ENCODE measurements around the gene SOX8. TPM values are rescaled to one million over a fixed set of nuclear protein-coding genes. Genes with fewer than 3 reads are reported as not detected.

Gene SOX8
- polyA plus RNA-seq, 6 donors from 2014 or later: not detected

DNA sequence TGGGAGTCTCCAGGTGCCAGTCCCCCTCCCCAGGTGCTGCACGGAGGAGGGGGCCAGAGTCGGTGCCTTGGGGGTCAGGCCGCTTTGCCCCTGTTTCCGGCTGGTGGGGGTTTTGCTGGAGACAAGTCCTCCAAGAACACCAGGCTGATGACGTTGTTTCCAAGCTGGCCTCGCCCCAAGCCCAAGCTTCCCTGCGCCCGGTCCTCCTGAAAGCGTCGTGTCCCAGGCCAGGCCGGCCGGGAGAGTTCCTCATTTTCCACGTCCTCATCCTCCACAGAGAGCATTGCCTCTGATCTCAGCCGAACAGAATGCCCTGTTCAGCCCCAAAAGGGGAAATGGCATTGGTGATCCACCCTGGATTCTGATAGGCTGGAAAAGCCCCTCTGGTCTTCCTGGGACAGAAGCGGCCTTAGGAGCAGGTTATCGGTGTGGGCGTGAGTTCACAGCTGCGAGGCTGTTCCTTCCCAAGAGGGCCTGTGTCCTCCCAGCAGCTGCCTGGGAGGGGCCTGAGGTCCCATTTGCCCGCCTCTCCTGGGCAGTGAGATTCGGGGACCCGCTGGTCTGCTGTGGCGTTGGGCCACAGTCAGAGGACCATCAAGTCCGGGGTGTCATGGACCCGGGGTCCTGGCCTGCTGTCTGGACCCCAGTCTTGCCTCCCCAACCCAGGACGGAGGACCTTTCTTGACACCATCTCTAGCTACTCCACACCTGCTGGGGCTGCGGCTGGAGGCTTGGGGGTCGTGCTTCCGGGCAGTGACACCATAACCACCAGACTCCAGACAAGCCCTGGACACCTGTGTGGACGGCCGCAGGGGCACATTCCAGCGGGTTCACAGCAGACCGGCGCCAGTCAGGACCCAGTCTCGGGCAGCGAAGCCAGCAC, 7.1 kb downstream of the SOX8 start:
- no peak overlapping the region for H3K4me3 Mint-ChIP-seq
- H3K27ac Mint-ChIP-seq: no peak overlapping the region
- H3K9me3 Mint-ChIP-seq: peaks cover 0 to 7% (median 0%) of the 10 kb centered on the region in 7 donors
- ATAC-seq (ENCODE audit: low read depth in 2 of 2) (no peak), DNase-seq (no peak)
- no peaks in the 10 kb centered on the region for H3K36me3 Mint-ChIP-seq
- H3K4me1 Mint-ChIP-seq: no peaks in the 10 kb centered on the region
- H3K27me3 Mint-ChIP-seq: peaks cover 0 to 11% (median 0%) of the 10 kb centered on the region in 3 donors

DNA sequence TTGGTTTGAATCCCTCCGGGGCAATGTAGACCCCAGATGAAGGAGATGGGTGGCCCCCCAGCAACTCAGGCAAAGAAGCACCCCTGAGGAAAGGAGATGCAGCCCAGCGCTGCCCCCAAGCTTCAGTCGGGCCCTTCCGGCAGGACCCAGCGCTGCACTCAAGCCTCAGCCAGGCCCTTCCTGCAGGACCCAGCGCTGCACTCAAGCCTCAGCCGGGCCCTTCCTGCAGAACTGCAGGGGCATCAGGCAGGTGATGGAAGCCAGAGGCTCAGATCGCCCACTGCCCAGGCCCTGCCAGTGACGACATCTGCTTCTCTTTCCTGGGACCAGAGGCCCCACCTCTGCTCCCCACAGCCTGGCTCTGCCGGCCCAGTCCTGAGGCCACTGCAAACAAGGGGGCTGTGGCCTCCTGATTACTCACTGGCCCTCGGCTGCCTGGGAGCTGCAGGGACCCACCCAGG, 7.8 kb downstream of the SOX8 start:
- Mint-ChIP-seq H3K4me3 (no peak overlapping the region), H3K36me3 (no peaks in the 10 kb centered on the region), H3K27me3 (peaks cover 0 to 11% (median 0%) of the 10 kb centered on the region in 3 donors), H3K27ac (no peak overlapping the region), H3K9me3 (peaks cover 0 to 7% (median under 1%) of the 10 kb centered on the region in 7 donors), H3K4me1 (no peaks in the 10 kb centered on the region)
- ATAC-seq (ENCODE audit: low read depth in 2 of 2) (no peak), DNase-seq (no peak)

DNA sequence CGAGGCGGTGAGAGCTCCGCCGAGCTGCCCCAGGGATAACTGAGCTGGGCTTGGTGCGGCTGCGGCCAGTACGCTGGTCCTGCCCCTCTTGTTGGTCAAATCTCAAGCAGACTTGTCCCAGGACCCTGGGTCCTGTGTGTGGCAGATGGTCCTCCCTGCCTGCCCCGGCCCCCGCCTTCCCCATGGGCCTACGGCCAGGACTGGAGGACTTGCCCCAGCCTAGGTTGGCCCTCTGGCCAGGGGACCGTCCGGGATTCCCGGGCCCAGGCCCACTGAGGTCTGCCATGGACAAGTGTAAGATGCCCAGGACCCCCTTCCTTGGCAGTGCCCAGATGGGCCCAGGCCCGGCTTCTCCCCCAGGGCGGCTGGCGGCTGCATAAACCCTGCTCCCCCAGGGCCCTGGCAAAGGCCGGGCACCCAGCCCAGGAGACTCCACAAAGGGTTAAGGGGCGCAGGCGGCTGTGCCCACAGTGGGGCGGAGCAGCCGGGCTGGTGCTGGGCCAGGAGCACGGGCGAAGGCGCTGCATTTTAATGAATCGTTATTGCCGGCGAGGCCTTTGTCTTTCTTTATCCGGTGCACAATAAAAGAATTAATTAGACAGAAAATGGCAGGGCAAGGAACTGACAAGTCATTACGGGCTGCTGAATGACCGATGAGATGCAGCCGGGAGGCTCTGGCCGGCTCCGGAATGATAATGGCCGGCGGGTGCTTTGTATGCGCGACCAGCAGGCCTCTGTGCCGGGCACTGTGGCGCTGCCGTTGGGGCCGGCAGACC, 9.1 kb downstream of the SOX8 start:
- Mint-ChIP-seq H3K27ac (no peak overlapping the region), H3K36me3 (peaks cover 6 to 11% of the 10 kb centered on the region in 2 donors), H3K9me3 (peaks cover 6 to 18% (median 13%) of the 10 kb centered on the region in 7 donors), H3K27me3 (peaks cover 5 to 12% (median 11%) of the 10 kb centered on the region in 3 donors), H3K4me3 (no peak overlapping the region), H3K4me1 (no peaks in the 10 kb centered on the region)
- ATAC-seq (ENCODE audit: low read depth in 2 of 2) (no peak), DNase-seq (no peak)

DNA sequence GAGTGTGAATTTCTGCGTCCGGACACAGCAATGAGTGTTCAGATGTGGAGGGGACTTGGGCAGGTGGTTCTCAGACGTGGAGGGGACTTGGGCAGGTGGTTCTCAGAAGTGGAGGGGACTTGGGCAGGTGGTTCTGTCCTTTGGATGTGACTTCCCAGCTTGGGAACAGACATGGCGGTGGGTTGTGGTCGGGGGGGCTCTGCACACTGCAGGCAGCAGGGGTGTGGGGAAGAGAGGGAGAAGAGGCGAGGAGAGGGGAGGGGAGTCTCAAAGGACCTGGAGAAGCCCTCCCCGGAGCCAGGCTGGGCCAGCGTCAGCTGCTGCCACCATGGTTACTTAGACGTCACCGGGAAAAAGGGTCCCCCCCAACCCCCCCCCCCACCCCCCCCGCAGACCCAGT, 9.8 kb downstream of the SOX8 start:
- H3K4me1 Mint-ChIP-seq: no peaks in the 10 kb centered on the region
- no peak for DNase-seq
- H3K9me3 Mint-ChIP-seq: peaks cover 12 to 25% (median 19%) of the 10 kb centered on the region in 7 donors
- no peak overlapping the region for H3K27ac Mint-ChIP-seq
- no peak overlapping the region for H3K4me3 Mint-ChIP-seq
- peaks cover 10 to 19% (median 17%) of the 10 kb centered on the region in 3 donors for H3K27me3 Mint-ChIP-seq
- H3K36me3 Mint-ChIP-seq: peaks cover 12 to 18% of the 10 kb centered on the region in 2 donors
- no peak for ATAC-seq (ENCODE audit: low read depth in 2 of 2)

DNA sequence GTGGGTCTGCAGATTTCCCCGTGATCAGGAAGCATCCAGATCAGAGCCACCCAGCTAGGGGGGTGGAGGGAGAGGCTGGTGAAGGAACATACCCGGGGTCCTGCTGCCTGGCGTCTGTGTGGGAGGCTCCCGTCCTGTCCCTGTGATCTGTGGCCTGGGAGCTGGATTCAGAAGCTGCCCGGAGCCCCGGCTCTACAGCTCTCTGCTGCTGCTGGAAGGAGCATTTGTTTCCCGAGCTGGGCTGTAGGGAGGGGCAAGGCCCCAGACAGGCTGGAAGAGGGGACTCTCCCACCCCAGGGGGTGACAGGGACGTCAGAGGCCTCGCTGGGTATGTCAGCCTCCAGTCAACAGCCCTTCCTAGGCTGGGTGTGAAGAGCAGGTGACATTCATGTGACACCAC, 10.2 kb downstream of the SOX8 start:
- Mint-ChIP-seq H3K27ac (no peak overlapping the region), H3K27me3 (peaks cover 10 to 23% (median 21%) of the 10 kb centered on the region in 3 donors), H3K4me1 (no peaks in the 10 kb centered on the region), H3K9me3 (peaks cover 12 to 29% (median 23%) of the 10 kb centered on the region in 7 donors), H3K4me3 (no peak overlapping the region), H3K36me3 (peaks cover 14 to 22% of the 10 kb centered on the region in 2 donors)
- ATAC-seq (ENCODE audit: low read depth in 2 of 2) (no peak), DNase-seq (no peak)

DNA sequence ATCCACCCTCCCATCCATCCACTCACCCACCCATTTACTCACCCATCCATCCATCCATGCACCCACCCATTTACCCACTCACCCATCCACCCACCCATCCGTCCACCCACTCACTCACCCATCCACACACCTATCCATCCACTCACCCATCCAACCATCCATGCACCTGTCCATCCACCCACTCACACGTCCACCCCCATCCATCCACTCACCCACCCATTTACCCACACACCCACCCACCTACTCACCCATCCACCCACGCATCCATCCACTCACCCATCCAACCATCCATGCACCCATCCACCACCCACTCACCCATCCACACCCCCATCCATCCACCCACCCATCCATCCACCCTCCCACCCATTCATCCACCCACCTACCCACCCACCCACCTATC, 12.2 kb downstream of the SOX8 start:
- H3K4me1 Mint-ChIP-seq: peaks cover 0 to 2% (median 0%) of the 10 kb centered on the region in 3 donors
- peaks cover 14 to 24% of the 10 kb centered on the region in 2 donors for H3K36me3 Mint-ChIP-seq
- DNase-seq: no peak
- no peak overlapping the region for H3K27ac Mint-ChIP-seq
- peaks cover 12 to 30% (median 23%) of the 10 kb centered on the region in 7 donors for H3K9me3 Mint-ChIP-seq
- H3K27me3 Mint-ChIP-seq: peaks cover 10 to 37% (median 37%) of the 10 kb centered on the region in 3 donors
- ATAC-seq (ENCODE audit: low read depth in 2 of 2): no peak
- no peak overlapping the region for H3K4me3 Mint-ChIP-seq

DNA sequence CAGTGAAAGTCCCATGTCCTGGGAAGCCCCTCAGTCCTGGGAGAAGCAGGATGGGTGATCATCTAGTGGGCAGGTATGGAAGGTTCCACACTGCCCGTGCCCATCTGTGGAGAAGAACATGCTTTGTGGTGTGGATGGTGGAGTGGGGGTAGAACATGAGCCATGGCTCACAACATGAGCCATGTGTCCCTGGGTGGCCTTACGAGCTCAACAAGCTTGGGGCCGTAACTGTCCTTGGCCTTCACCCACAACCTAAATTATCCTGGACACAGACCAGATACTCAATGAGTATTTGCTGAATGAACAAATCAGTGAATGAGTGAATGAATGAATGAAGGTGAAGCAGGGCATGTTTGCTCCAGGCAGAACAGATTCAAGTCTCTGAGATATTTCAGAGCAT, 13.5 kb downstream of the SOX8 start:
- peaks cover 10 to 44% (median 44%) of the 10 kb centered on the region in 3 donors for H3K27me3 Mint-ChIP-seq
- H3K9me3 Mint-ChIP-seq: peaks cover 12 to 30% (median 23%) of the 10 kb centered on the region in 7 donors
- H3K36me3 Mint-ChIP-seq: peaks cover 14 to 24% of the 10 kb centered on the region in 2 donors
- H3K4me3 Mint-ChIP-seq: peak overlapping the region in 2 of 8 donors; percentile 20 to 62
- DNase-seq (no peak), ATAC-seq (ENCODE audit: low read depth in 2 of 2) (no peak)
- H3K27ac Mint-ChIP-seq: peak overlapping the region in 1 of 6 donors; percentile 54
- H3K4me1 Mint-ChIP-seq: peaks cover 0 to 2% (median 0%) of the 10 kb centered on the region in 3 donors

DNA sequence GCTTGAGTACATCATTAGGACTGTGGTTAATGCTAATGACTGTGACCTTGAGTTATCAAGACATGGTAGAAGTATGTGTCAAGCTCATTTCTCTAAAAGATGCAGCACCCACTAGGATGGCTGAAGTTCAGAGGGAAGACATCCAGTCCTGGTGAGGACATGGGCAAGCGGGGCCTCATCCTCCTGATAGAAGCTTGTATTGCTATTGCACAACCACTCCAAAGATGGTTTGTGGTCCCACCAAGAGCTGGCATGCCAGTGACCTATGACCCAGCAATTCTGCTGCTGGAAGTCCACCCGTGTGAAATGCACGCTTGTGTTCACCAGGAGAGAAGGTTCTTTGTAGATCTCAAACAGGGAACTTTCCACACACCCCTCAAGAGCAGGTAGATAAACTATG, 14.2 kb downstream of the SOX8 start:
- Mint-ChIP-seq H3K36me3 (peaks cover 14 to 24% of the 10 kb centered on the region in 2 donors), H3K27ac (no peak overlapping the region), H3K27me3 (peaks cover 10 to 44% (median 44%) of the 10 kb centered on the region in 3 donors), H3K4me3 (peak overlapping the region in 1 of 8 donors; percentile 32), H3K4me1 (peaks cover 0 to 2% (median 0%) of the 10 kb centered on the region in 3 donors), H3K9me3 (peaks cover 12 to 30% (median 23%) of the 10 kb centered on the region in 7 donors)
- ATAC-seq (ENCODE audit: low read depth in 2 of 2) (no peak), DNase-seq (no peak)

DNA sequence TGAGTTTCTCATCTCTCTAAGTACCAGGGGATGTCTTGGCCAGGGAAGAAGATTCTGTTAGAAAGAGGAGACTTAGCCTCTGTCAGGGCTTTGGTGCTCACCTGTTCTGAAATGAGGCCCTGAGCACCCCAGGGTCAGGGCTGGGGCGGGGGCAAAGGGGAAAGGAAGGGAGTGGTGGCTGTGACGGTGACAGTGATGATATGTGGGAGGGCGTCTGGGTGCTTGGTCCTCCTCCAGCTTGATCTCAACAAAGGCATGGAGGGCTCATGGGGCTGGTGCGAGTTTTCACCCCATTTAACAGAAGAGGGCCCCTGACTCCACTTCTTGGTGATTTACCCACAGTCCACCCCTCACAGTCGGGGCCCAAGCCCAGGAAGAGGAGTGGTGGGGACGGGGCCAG, 15.1 kb downstream of the SOX8 start:
- Mint-ChIP-seq H3K4me3 (peak overlapping the region in 1 of 8 donors; percentile 53), H3K36me3 (peaks cover 14 to 24% of the 10 kb centered on the region in 2 donors), H3K4me1 (peaks cover 0 to 2% (median 0%) of the 10 kb centered on the region in 3 donors), H3K27ac (no peak overlapping the region), H3K9me3 (peaks cover 12 to 30% (median 23%) of the 10 kb centered on the region in 7 donors), H3K27me3 (peaks cover 10 to 44% (median 44%) of the 10 kb centered on the region in 3 donors)
- DNase-seq (no peak), ATAC-seq (ENCODE audit: low read depth in 2 of 2) (no peak)

DNA sequence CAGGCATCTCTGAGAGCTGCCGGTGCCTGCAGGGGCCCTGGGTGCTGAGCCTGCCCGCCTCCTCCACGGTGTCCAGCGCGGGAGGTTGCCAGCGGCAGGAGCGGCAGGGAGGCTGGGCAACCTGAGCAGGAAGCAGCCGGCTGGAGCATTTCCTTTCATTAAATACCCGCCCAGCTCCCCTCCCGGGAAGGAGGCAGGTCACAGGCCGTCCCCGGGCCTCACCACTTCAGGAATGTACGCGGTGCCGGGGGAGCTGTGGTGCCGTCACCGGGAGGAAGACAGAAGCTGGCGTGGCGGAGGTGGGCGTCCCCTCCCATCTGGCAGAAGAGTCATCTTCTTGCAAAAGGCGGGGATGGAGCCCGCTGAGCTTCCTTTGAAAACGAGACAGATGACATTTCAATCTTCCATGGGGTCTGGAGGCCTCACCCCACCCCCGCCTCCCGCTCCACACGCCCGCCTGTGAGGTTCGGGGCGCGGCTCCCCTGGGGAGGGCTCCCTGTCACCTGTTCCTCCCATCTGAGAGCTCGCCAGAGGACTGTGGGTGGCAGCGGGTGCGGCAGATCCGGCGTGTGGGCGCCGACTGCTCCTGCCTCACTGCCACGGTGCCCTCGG, 16.0 kb downstream of the SOX8 start:
- Mint-ChIP-seq H3K4me3 (no peak overlapping the region), H3K4me1 (peaks cover 0 to 2% (median 0%) of the 10 kb centered on the region in 3 donors), H3K27ac (no peak overlapping the region), H3K9me3 (peaks cover 12 to 30% (median 23%) of the 10 kb centered on the region in 7 donors), H3K27me3 (peaks cover 10 to 44% (median 37%) of the 10 kb centered on the region in 3 donors), H3K36me3 (peaks cover 14 to 24% of the 10 kb centered on the region in 2 donors)
- ATAC-seq (ENCODE audit: low read depth in 2 of 2): no peak
- no peak for DNase-seq

DNA sequence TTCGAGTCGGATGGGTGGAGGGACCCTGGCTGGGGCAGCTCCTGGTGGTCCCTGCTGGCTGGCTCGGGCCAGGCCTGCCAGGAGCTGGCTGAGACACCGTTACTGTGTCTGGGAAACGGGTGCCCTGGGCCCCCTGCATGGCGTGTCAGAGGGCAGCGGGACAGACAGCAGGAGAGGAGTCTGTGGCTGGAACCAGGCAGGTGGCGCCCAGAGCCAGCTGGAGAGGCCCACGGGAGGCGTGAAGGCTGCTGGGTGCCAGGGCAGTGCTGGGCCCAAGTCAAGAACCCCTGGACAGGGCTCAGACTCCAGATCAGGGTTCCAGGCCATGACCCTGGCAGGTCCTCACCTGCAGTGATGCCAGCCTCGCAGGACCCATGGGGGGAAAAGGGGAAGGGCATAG, 16.6 kb downstream of the SOX8 start:
- ATAC-seq (ENCODE audit: low read depth in 2 of 2): no peak

DNA sequence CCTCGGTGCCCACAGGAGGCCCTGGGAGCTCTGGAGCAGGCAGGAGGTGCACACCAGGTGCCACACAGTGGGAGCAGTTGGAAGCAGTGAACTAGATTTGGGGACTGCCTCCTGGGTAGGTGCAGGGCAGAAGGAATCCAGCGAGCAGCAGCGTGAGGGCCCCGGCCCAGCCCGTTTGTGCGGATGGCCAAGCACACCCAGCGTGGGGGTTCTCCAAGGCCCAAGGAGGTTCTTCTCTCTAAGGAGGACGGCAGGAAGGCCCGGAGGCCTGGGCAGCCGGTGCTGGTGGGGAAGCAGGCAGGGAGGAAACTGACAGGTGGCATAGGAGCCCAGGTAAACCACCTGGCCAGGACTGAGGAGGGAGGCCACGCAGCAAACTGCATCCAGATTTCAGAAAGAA, 17.0 kb downstream of the SOX8 start:
- Mint-ChIP-seq H3K4me1 (peaks cover 0 to 2% (median 0%) of the 10 kb centered on the region in 3 donors), H3K4me3 (no peak overlapping the region), H3K9me3 (peaks cover 12 to 24% (median 23%) of the 10 kb centered on the region in 7 donors), H3K36me3 (peaks cover 14 to 24% of the 10 kb centered on the region in 2 donors), H3K27me3 (peaks cover 10 to 44% (median 37%) of the 10 kb centered on the region in 3 donors), H3K27ac (no peak overlapping the region)
- no peak for ATAC-seq (ENCODE audit: low read depth in 2 of 2)
- DNase-seq: no peak

More for the DNA sequence above, 16.6 kb downstream of the SOX8 start:
- Mint-ChIP-seq H3K27ac (no peak overlapping the region), H3K4me1 (peaks cover 0 to 2% (median 0%) of the 10 kb centered on the region in 3 donors), H3K27me3 (peaks cover 10 to 44% (median 37%) of the 10 kb centered on the region in 3 donors), H3K36me3 (peaks cover 14 to 24% of the 10 kb centered on the region in 2 donors), H3K9me3 (peaks cover 12 to 24% (median 23%) of the 10 kb centered on the region in 7 donors), H3K4me3 (no peak overlapping the region)
- DNase-seq: no peak

DNA sequence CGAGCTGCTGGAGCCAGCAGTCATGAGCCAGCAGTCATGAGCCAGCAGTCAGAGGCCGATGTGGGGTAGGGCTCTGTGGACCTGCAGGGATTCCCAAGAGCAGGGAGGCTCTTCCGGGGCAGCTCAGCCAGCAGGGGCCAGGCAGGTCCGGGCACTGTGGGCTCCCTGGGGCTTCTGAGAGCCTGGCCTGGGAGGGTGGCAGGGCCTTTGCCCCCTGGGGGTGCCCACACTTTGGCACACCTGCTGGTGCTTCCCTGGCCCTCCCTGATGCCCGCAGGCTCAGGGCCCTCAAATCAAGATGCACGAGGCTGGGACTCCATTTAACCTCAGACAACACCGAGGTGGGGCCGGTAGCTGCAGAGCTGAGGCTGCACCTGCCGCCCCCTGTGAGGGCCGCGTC, 18.1 kb downstream of the SOX8 start:
- no peak for DNase-seq
- Mint-ChIP-seq H3K9me3 (peaks cover 10 to 22% (median 21%) of the 10 kb centered on the region in 7 donors), H3K4me3 (no peak overlapping the region), H3K27ac (no peak overlapping the region), H3K36me3 (peaks cover 14 to 23% of the 10 kb centered on the region in 2 donors), H3K4me1 (peaks cover 0 to 5% (median 2%) of the 10 kb centered on the region in 3 donors), H3K27me3 (peaks cover 10 to 42% (median 37%) of the 10 kb centered on the region in 3 donors)
- ATAC-seq (ENCODE audit: low read depth in 2 of 2): no peak

Data from naive B cell (primary cell).